ENCODE measurements around the gene SLC9A3. TPM values are rescaled to one million over a fixed set of nuclear protein-coding genes. Genes with fewer than 3 reads are reported as not detected.

SLC9A3 gene
- total RNA-seq, 3 donors from 2014 or later (not counting 1 experiment from before 2014, with no cell fraction given): 0.61 to 1.1 (median 0.73) TPM

DNA sequence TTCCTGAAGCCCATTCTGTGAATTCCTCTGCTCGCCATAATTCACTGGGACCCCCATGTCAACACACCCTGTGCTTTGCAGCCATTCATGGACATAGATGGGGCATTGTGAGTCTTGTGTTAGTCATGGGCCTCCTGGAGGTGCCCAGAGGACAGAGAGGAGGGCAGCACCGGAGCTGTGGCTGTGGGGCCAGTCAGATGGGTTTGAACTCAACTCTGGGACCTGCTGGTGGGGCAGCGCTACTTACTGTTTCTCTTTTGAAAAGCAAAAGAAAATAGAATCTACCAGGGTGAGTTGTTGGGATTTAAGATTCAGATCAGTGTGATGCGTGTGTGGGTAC, 92.6 kb downstream of the SLC9A3 start:
- H3K9me3 ChIP-seq (ENCODE audit: control insufficient read depth, insufficient read depth, low read length): no peaks in the 10 kb centered on the region
- no peaks in the 10 kb centered on the region for H3K4me1 ChIP-seq (ENCODE audit: control insufficient read depth, insufficient read depth, low read length)
- Mint-ChIP-seq H3K4me3 (no peak overlapping the region), H3K27ac (no peak overlapping the region), H3K36me3 (no peaks in the 10 kb centered on the region), H3K4me1 (no peaks in the 10 kb centered on the region), H3K9me3 (peaks cover 0 to 2% of the 10 kb centered on the region in 2 donors), H3K27me3 (ENCODE audit: low read depth in 2 of 2) (no peaks in the 10 kb centered on the region)
- no peak overlapping the region for H3K4me3 ChIP-seq (ENCODE audit: low read length)
- no peak overlapping the region for H3K27ac ChIP-seq (ENCODE audit: low read length)
- intact Hi-C loops (cut with micrococcal nuclease): loop anchor here (2.0 kb wide), 1 partner anchor 243 kb away; no protein-coding TSS in a partner anchor
- no peaks in the 10 kb centered on the region for H3K27me3 ChIP-seq (ENCODE audit: control insufficient read depth, insufficient read depth, low read length)
- 96% methylated on average over 4 of the region's 4 CpGs for WGBS (ENCODE audit: insufficient coverage)
- TF ChIP-seq, protein P1, sequence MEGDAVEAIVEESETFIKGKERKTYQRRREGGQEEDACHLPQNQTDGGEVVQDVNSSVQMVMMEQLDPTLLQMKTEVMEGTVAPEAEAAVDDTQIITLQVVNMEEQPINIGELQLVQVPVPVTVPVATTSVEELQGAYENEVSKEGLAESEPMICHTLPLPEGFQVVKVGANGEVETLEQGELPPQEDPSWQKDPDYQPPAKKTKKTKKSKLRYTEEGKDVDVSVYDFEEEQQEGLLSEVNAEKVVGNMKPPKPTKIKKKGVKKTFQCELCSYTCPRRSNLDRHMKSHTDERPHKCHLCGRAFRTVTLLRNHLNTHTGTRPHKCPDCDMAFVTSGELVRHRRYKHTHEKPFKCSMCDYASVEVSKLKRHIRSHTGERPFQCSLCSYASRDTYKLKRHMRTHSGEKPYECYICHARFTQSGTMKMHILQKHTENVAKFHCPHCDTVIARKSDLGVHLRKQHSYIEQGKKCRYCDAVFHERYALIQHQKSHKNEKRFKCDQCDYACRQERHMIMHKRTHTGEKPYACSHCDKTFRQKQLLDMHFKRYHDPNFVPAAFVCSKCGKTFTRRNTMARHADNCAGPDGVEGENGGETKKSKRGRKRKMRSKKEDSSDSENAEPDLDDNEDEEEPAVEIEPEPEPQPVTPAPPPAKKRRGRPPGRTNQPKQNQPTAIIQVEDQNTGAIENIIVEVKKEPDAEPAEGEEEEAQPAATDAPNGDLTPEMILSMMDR (IDR thresholded peaks at IDR 0.05): no peak
- no peak for ATAC-seq
- H3K36me3 ChIP-seq (ENCODE audit: control insufficient read depth, insufficient read depth, low read length): no peaks in the 10 kb centered on the region
- no peak for DNase-seq

DNA sequence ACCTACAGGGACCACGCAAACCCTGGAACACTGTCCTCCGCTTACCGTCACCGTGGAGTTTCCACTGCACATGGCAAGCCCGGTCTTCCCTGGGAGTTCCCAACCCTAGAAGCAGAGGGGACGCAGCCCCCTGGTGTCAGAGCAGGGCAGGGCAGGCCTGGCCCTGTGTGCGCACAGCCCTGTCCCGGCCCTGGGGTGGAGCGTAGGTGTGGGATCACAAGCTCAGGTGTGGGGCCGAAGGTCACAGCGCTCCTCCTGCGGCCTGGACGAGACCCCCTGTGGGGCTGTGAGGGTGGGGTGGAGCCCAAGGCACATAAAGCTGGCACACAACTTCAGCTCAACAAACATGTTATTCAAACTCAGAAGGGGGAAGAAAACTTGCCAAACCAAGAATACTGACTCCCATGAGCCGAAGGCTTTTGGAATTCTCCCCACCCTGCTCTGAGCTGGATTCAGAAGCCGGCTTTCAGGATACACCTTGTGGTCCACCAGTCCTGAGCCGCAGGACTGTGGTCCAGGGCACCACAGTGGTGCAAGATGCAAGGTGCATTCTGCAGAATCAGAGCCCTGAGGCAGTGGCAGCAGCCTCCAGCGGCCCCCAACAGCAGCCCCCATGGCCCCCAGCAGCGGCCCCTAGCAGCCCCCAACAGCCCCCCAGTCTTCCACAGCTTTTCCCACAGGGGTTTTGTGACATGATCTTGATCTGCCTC, 93.1 kb downstream of the SLC9A3 start:
- TF ChIP-seq, protein P1 (IDR thresholded peaks at IDR 0.05): no peak
- 41% methylated on average over 18 of the region's 18 CpGs for WGBS (ENCODE audit: insufficient coverage)
- ATAC-seq: peak in 1 of 3 donors; percentile 73

DNA sequence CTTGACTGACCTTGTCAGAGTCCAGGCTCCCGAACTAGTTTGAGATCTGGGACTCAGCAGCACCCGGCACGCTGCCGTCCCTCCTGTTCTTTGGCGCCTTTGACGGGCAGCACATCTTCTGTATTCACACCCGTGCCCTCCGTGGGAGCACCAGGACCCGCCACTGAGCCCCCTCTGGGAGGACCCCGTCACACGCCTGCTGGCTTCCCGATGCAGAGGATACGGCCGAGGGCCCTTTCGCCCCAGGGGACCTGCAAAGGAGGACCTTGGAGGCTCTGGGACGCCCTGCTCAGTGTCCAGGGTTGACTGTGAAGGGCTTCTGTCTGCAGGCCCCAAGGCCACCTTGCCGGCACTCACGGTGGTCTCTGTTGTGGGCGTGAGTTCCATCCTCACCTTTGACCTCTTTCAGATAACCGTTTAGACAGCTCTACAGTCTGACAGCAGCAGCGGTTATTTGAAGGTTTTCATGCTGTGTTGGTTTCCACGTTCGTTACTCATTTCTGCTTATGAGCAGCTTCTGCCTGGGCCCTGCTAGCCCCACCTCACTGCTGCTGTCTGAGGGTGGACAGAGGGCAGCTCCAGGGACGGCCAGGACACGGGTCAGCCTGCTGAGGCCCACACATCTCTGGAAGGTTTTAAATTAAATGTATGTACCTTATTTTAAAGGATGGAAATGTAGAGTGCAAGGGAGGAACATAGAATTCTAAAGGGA, 93.9 kb downstream of the SLC9A3 start:
- Histone ChIP-seq H3K27me3 (ENCODE audit: control insufficient read depth, insufficient read depth, low read length) (no peaks in the 10 kb centered on the region), H3K36me3 (ENCODE audit: control insufficient read depth, insufficient read depth, low read length) (no peaks in the 10 kb centered on the region), H3K4me3 (ENCODE audit: low read length) (no peak overlapping the region), H3K4me1 (ENCODE audit: control insufficient read depth, insufficient read depth, low read length) (no peaks in the 10 kb centered on the region), H3K9me3 (ENCODE audit: control insufficient read depth, insufficient read depth, low read length) (no peaks in the 10 kb centered on the region), H3K27ac (ENCODE audit: low read length) (no peak overlapping the region)
- no peak for ATAC-seq
- Mint-ChIP-seq H3K4me3 (no peak overlapping the region), H3K36me3 (no peaks in the 10 kb centered on the region), H3K27me3 (ENCODE audit: low read depth in 2 of 2) (peaks cover 0 to 4% of the 10 kb centered on the region in 2 donors), H3K4me1 (no peaks in the 10 kb centered on the region), H3K9me3 (peaks cover 0 to 9% of the 10 kb centered on the region in 2 donors), H3K27ac (no peak overlapping the region)
- intact Hi-C loops (cut with micrococcal nuclease): loop anchor here (2.0 kb wide), 1 partner anchor 242 kb away; no protein-coding TSS in a partner anchor
- TF ChIP-seq, protein P1 (IDR thresholded peaks at IDR 0.05): no peak
- WGBS (ENCODE audit: insufficient coverage): 86% methylated on average over 25 of the region's 25 CpGs
- DNase-seq: no peak

More for the DNA sequence above, 93.1 kb downstream of the SLC9A3 start:
- Histone ChIP-seq H3K9me3 (ENCODE audit: control insufficient read depth, insufficient read depth, low read length) (no peaks in the 10 kb centered on the region), H3K27ac (ENCODE audit: low read length) (no peak overlapping the region), H3K4me3 (ENCODE audit: low read length) (no peak overlapping the region), H3K36me3 (ENCODE audit: control insufficient read depth, insufficient read depth, low read length) (no peaks in the 10 kb centered on the region), H3K4me1 (ENCODE audit: control insufficient read depth, insufficient read depth, low read length) (no peaks in the 10 kb centered on the region), H3K27me3 (ENCODE audit: control insufficient read depth, insufficient read depth, low read length) (no peaks in the 10 kb centered on the region)
- intact Hi-C loops (cut with micrococcal nuclease): loop anchor here (2.0 kb wide), 1 partner anchor 242 kb away; no protein-coding TSS in a partner anchor
- no peak overlapping the region for H3K4me3 Mint-ChIP-seq
- no peaks in the 10 kb centered on the region for H3K36me3 Mint-ChIP-seq
- no peaks in the 10 kb centered on the region for H3K4me1 Mint-ChIP-seq
- no peak overlapping the region for H3K27ac Mint-ChIP-seq
- peaks cover 0 to 2% of the 10 kb centered on the region in 2 donors for H3K27me3 Mint-ChIP-seq (ENCODE audit: low read depth in 2 of 2)
- H3K9me3 Mint-ChIP-seq: peaks cover 0 to 7% of the 10 kb centered on the region in 2 donors
- DNase-seq: peak in 1 of 2 donors; percentile 61
